Fibroblast of skin of left biceps (primary cell): ENCODE results near the gene IQCE.
"Not testable (repeated sequence)": the region's sequence is repeated elsewhere in the genome, so short reads cannot be mapped to it uniquely, and the experiment has no call there.

Experiments
- DNase-seq, 2 experiments: peaks; one replicate each; pipeline ENCODE4 v3.0.0-alpha.2; 2013; ENCODE audit warnings: low read depth in 2 of 2

IQCE gene

GRCh38 chr7:2532199-2532772 lies 26.5 kb upstream of the IQCE start:
- DNase-seq: not testable (repeated sequence)

- not testable (repeated sequence) for DNase-seq
These were observed 26.0 kb upstream of the IQCE start for GRCh38 chr7:2532816-2533215.

DNA sequence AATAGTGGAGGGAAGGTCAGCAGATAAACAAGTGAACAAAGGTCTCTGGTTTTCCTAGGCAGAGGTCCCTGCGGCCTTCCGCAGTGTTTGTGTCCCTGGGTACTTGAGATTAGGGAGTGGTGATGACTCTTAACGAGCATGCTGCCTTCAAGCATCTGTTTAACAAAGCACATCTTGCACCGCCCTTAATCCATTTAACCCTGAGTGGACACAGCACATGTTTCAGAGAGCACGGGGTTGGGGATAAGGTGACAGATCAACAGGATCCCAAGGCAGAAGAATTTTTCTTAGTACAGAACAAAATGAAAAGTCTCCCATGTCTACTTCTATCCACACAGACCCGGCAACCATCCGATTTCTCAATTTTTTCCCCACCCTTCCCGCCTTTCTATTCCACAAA lies 25.2 kb upstream of the IQCE start:
- DNase-seq: not testable (repeated sequence)

DNA sequence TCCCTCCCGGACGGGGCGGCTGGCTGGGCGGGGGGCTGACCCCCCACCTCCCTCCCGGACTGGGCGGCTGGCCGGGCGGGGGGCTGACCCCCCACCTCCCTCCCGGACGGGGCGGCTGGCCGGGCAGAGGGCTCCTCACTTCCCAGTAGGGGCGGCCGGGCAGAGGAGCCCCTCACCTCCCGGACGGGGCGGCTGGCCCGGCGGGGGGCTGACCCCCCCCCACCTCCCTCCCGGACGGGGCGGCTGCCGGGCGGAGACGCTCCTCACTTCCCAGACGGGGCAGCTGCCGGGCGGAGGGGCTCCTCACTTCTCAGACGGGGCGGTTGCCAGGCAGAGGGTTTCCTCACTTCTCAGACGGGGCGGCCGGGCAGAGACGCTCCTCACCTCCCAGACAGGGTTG lies 24.6 kb upstream of the IQCE start:
- not testable (repeated sequence) for DNase-seq

DNA sequence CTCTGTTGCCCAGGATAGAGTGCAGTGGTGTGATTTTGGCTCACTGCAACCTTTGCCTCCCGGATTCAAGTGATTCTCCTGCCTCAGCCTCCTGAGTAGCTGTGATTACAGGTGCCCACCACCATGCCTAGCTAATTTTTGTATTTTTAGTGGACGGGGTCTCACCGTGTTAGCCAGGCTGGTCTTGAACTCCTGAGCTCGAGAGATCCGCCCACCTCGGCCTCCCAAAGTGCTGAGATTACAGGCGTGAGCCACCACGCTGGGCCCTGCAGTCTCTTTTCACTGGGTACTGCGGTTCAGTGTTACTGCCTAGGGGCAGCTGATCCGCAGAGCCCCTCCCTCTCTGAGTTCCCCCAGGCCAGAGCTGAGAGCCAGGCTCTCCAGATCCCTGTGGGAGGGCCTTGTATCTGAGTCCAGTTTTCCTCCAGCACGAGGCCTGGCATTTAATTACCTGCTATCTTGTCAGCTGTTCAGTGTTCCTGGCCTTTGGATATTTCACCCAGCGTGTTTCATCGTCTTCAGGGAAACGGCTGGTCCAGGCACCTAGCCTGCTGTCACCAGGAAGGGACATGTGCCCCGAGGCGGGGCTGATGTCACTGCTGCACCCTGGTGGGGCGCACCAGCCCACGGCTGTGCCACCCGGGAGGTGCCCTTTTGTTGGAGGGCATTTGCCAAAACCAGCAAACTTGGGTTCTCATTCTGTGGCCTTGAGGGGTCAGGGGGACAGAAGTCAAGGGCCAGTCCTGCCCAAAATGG lies 22.7 kb upstream of the IQCE start:
- not testable (repeated sequence) for DNase-seq

- no peak for DNase-seq
These were observed 20.6 kb upstream of the IQCE start for GRCh38 chr7:2537981-2538851.

DNA sequence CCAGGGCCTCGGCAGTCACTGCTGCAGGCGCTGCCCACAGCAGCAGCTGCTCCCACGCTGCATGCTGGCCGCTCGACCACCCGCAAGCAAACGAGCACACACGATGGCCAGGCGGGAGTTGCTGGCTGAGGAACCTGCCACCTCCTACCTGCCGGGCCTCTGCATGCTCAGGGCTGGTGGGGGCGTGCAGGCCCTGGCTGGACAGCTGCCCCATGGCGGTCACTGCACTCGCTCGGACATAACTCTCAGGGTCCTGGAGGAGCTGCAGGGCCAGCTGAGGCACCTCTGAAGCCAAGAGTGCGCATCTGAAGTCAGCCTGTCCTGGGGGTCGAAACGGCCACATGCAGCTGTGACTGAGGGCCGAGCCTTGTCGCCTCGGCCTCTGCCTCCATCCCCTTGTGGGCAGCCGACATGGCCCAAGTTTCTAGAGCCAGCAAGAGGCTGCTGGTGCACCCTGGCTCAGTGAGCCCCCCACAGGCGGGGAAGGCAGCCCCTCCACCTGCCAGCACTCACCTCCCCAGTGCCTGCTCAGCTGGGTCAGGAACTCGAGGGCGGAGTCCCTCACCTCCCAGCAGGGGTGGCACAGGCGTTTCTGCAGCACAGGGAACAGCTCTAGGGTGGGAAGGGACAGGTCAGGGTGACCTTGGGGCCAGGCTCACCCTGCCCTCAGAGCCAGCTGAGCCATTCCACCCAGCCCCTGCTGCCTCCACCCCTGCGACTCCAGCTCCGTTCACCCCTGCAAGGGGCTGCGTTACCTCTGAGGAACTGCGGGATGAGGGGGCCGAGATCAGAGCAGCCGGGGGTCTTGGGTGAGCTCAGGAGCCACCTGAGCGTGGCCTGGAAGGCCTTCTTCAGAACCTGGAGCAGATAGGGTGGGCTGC lies 19.5 kb upstream of the IQCE start:
- DNase-seq: no peak

DNA sequence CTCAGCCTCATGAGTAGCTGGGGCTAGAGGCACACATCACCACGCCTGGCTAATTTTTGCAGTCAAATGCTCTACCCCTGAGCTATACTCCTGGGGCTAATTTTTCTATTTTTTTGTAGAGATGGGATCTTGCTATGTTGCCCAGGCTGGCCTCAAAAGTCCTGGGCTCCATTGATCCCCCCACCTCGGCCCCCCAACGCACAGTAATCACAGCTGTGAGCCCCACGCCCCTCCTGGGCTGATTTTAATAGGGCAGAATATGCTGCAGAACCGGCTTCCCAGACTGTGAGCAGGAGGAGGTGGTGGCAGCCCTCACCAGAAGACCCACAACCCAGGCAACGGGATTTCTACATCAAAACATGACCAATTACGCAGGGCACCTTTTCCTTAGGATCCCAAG lies 18.6 kb upstream of the IQCE start:
- DNase-seq: no peak

GRCh38 chr7:2540641-2541051 lies 18.1 kb upstream of the IQCE start:
- no peak for DNase-seq

GRCh38 chr7:2541291-2542010 lies 17.3 kb upstream of the IQCE start:
- no peak for DNase-seq

DNA sequence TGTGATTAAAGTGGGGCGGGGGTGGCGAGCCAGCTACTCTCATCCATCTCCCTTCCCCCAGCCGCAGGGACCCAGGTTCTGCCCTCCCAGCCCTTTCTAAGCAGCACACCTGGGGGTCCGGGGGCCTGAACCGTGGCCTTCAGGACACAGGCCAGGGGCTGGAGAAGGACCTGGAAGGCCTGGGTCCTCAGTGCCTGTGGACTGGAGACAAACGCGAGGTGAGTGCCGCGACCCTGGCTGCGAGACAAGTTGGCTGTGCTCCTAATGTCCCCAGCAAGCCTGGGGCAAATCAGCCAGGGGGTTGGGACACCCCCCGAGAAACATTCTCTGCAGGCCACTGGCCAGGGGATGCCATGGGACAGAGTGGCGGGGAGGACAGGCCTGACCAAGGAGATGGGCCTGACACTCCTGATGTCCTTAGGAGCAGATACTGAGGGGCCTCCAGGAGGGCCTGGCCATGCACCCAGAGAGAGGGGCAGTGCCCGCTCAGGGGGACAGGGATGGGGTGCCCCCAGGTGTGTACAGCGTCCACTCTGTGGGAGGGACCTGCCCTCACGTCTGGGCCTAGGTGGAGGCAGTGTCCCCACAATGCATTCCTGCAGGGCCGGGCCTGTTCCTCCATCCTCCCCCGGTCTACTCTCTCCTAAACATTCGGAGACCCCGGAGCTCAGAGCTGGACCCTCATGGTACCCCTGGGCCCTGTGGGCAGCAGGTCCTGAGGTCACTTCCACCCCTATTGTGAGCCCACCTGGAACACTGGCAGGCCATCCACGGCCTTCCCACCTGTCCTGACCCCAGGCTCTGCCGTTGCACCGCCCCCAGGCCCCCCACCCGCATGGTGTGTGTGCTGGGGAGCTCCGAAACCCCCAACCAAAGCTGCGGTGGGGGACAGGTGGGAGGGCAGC lies 16.5 kb upstream of the IQCE start:
- no peak for DNase-seq

GRCh38 chr7:2542916-2543871 lies 15.6 kb upstream of the IQCE start:
- DNase-seq: no peak

DNA sequence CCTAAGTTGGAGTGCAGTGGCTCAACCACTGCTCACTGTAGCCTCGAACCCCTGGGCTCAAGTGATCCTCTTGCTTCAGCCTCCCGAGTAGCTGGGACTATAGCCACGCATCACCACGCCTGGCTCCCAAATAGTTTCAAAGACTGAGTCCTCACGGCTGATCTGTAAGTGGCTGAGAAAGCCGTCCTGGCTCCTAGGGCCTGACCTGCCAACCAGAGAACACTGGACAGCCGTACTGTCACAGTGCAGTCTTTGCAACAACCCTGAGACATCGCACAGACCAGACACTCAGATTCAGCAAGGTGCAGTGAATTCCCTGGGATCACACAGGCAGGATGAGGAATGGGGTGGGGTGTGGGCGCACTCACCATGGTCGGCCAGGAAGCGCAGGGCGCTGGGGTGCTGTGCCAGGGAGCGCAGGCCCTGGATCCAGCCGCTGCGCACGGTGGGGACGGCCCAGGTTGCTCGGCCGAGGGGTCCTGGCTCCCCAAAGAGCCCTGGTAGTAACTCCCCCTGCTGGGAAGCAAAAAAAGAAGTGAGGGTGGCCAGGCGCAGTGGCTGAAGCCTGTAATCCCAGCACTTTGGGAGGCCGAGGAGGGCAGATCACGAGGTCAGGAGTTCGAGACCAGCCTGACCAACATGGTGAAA lies 14.1 kb upstream of the IQCE start:
- DNase-seq: no peak

GRCh38 chr7:2545746-2546425 lies 12.9 kb upstream of the IQCE start:
- no peak for DNase-seq

GRCh38 chr7:2546776-2547586 lies 11.8 kb upstream of the IQCE start:
- DNase-seq: no peak

- no peak for DNase-seq
These were observed 7.4 kb upstream of the IQCE start for GRCh38 chr7:2551418-2551817.

DNA sequence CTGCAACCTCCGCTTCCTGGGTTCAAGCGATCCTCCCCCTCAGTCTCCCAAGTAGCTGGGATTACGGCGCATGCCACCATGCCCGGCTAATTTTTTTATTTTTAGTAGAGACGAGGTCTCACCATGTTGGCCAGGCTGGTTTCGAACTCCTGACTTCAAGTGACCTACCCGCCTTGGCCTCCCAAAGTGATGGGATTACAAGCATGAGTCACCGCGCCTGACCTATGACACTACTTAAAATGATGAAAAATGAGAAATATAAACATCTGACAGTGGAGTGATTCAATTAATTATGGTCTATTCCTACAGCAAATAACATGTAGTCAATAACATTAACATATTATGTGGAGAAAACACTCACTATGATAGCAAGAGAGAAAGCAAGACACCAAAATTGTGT lies 5.7 kb upstream of the IQCE start:
- no peak for DNase-seq
